ENCODE results near the gene MORN3.
"Not testable (repeated sequence)": the region's sequence is repeated elsewhere in the genome, so short reads cannot be mapped to it uniquely, and the experiment has no call there.

MORN3 gene

GRCh38 chr12:121702944-121703343, 33.5 kb upstream of the MORN3 start:
- Histone ChIP-seq H3K9me2 (replicated peaks; ENCODE audit: insufficient read depth, low read length) (no peaks in the 10 kb centered on the region), H3K36me3 (replicated peaks; ENCODE audit: insufficient read depth, low read length) (no peaks in the 10 kb centered on the region), H3K4me2 (ENCODE audit: low read depth, low read length) (no peak overlapping the region)

DNA sequence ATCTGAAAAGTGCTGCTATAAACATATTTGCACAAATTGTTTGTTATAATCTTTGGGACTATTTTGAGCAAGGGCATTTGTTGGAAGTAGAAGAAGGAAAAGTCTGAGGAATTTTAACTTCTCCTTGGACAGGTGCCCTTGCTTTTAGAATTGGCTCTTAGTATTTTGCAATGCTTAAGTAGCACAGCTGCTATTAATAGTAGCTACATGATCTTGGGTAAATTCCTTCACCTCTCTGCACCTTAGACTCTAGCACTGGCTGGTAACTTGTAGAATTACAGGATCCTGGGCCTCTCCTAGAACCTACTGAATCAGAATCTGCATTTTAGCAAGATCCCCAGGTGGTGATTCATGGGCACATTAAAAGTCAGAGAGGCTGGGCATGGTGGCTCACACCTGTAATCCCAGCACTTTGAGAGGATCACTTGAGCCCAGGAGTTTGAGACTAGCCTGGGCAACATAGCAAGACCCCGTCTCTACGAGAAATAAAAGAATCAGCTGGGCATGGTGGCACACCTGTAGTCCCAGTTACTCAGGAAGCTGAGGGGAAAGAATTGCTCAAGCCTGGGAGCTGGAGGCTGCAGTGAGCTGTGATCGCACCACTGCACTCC, 32.3 kb upstream of the MORN3 start:
- Histone ChIP-seq H3K27ac (ENCODE audit: low read length) (no peak overlapping the region), H3K9me3 (replicated peaks; ENCODE audit: insufficient read depth, low read length) (no peaks in the 10 kb centered on the region), H3K9me2 (replicated peaks; ENCODE audit: insufficient read depth, low read length) (no peaks in the 10 kb centered on the region), H3K27me3 (replicated peaks; ENCODE audit: insufficient read depth, low read length) (no peaks in the 10 kb centered on the region), H3K9ac (ENCODE audit: low read length) (no peak overlapping the region), H3K4me3 (ENCODE audit: low read length) (no peak overlapping the region), H3F3A (ENCODE audit: insufficient read depth, low read length) (no peaks in the 10 kb centered on the region), H3K4me2 (ENCODE audit: low read depth, low read length) (no peak overlapping the region), H4K20me1 (ENCODE audit: insufficient read depth, low read length) (no peaks in the 10 kb centered on the region), H3K36me3 (replicated peaks; ENCODE audit: insufficient read depth, low read length) (no peaks in the 10 kb centered on the region), H3K79me2 (ENCODE audit: low read length) (no peaks in the 10 kb centered on the region), H3K4me1 (ENCODE audit: low read length) (no peaks in the 10 kb centered on the region), H2AFZ (ENCODE audit: low read length) (no peak overlapping the region)
- TF ChIP-seq EZH2 (optimal IDR thresholded peaks at IDR 0.05; ENCODE audit: low read depth, low read length), result no peak
- TF ChIP-seq EZH2phosphoT487 (IDR thresholded peaks at IDR 0.05; ENCODE audit: low read length), result no peak
- TF ChIP-seq CTCF (IDR thresholded peaks at IDR 0.05; ENCODE audit: low read length), result no peak
- DNase-seq, result no peak

More at GRCh38 chr12:121702944-121703343, 33.5 kb upstream of the MORN3 start:
- Histone ChIP-seq H3F3A (ENCODE audit: insufficient read depth, low read length) (no peaks in the 10 kb centered on the region), H4K20me1 (ENCODE audit: insufficient read depth, low read length) (no peaks in the 10 kb centered on the region), H3K9ac (ENCODE audit: low read length) (no peak overlapping the region), H3K9me3 (replicated peaks; ENCODE audit: insufficient read depth, low read length) (no peaks in the 10 kb centered on the region), H3K27ac (ENCODE audit: low read length) (no peak overlapping the region), H3K4me3 (ENCODE audit: low read length) (no peak overlapping the region), H3K4me1 (ENCODE audit: low read length) (no peaks in the 10 kb centered on the region), H3K79me2 (ENCODE audit: low read length) (no peaks in the 10 kb centered on the region), H2AFZ (ENCODE audit: low read length) (no peak overlapping the region), H3K27me3 (replicated peaks; ENCODE audit: insufficient read depth, low read length) (no peaks in the 10 kb centered on the region)
- TF ChIP-seq CTCF (IDR thresholded peaks at IDR 0.05; ENCODE audit: low read length) (no peak), EZH2phosphoT487 (IDR thresholded peaks at IDR 0.05; ENCODE audit: low read length) (no peak), EZH2 (optimal IDR thresholded peaks at IDR 0.05; ENCODE audit: low read depth, low read length) (no peak)
- DNase-seq, result no peak

DNA sequence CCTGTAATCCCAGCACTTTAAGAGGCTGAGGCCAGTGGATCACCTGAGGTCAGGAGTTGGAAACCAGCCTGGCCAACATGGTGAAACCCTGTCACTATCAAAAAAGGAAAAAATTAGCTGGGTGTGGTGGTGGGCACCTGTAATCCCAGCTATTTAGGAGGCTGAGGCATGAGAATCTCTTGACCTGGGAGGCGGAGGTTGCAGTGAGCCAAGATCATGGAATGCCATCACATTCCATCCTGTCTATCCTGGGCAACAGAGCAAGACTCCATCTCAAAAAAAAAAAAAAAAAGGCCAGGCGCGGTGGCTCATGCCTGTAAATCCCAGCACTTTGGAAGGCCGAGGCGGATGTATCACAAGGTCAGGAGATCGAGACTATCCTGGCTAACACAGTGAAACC, 28.4 kb upstream of the MORN3 start:
- not testable (repeated sequence) for H3K4me1 ChIP-seq (ENCODE audit: low read length); DNase-seq; H3K9me2 ChIP-seq (replicated peaks; ENCODE audit: insufficient read depth, low read length); H3K36me3 ChIP-seq (replicated peaks; ENCODE audit: insufficient read depth, low read length); H3K4me2 ChIP-seq (ENCODE audit: low read depth, low read length); H3K27me3 ChIP-seq (replicated peaks; ENCODE audit: insufficient read depth, low read length); H3K4me3 ChIP-seq (ENCODE audit: low read length); H3K27ac ChIP-seq (ENCODE audit: low read length); H3K9ac ChIP-seq (ENCODE audit: low read length); H2AFZ ChIP-seq (ENCODE audit: low read length); H3F3A ChIP-seq (ENCODE audit: insufficient read depth, low read length); H3K9me3 ChIP-seq (replicated peaks; ENCODE audit: insufficient read depth, low read length); H3K79me2 ChIP-seq (ENCODE audit: low read length); H4K20me1 ChIP-seq (ENCODE audit: insufficient read depth, low read length)

DNA sequence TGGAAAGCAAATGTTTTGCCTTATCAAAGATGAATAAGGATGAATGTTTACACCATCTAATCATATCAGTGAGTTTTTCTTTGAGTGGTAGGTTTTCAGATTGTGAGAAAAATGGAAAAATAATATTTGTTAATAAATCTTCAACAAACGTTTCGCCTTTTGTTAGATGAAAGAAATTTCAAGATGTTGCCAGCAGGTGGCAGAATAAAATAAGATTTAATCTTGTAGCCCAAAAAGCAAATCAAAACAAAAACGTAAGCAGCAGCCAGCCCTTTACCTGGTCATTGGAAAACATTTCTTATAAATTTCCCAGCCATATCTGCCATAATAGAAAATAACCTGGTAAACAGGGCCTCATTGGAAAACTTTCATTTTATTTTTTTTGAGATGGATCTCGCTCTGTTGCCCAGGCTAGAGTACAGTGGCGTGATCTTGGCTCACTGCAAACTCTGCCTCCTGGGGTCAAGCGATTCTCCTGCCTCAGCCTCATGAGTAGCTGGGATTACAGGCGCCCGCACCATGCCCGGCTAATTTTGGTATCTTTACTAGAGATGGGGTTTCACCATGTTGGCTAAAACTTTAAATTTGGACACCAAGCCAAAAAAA, 27.7 kb upstream of the MORN3 start:
- Histone ChIP-seq H3K79me2 (ENCODE audit: low read length) (no peaks in the 10 kb centered on the region), H3K9me3 (replicated peaks; ENCODE audit: insufficient read depth, low read length) (no peaks in the 10 kb centered on the region), H3K27ac (ENCODE audit: low read length) (no peak overlapping the region), H3K9me2 (replicated peaks; ENCODE audit: insufficient read depth, low read length) (no peaks in the 10 kb centered on the region), H3K4me1 (ENCODE audit: low read length) (no peaks in the 10 kb centered on the region), H3K4me2 (ENCODE audit: low read depth, low read length) (peak overlapping the region; percentile 32; the same call in 1 of the 2 replicates), H3K36me3 (replicated peaks; ENCODE audit: insufficient read depth, low read length) (no peaks in the 10 kb centered on the region), H3K27me3 (replicated peaks; ENCODE audit: insufficient read depth, low read length) (no peaks in the 10 kb centered on the region), H3F3A (ENCODE audit: insufficient read depth, low read length) (no peaks in the 10 kb centered on the region), H4K20me1 (ENCODE audit: insufficient read depth, low read length) (no peaks in the 10 kb centered on the region), H2AFZ (ENCODE audit: low read length) (no peak overlapping the region), H3K4me3 (ENCODE audit: low read length) (no peak overlapping the region), H3K9ac (ENCODE audit: low read length) (no peak overlapping the region)
- TF ChIP-seq CTCF (IDR thresholded peaks at IDR 0.05; ENCODE audit: low read length), result peak; percentile 32; the same call in 1 of the 2 replicates
- TF ChIP-seq EZH2phosphoT487 (IDR thresholded peaks at IDR 0.05; ENCODE audit: low read length), result no peak
- peak; percentile 45 for DNase-seq
